Neural crest cell (in vitro differentiated cells): ENCODE measurements around the gene PTCH1. TPM values are rescaled to one million over a fixed set of nuclear protein-coding genes. Genes with fewer than 3 reads are reported as not detected.

Experiments used
- DNase-seq: peaks from one replicate; pipeline ENCODE4 v3.0.0; 2021; ENCODE audit warnings: low read depth, mixed read lengths, low spot score
- H3K27ac Mint-ChIP-seq: one replicate; pipeline ENCODE4 v1.8.0; 2021; ENCODE audit warnings: mild to moderate bottlenecking, mixed read lengths; ENCODE audit not compliant: unreplicated experiment
- H3K27me3 Mint-ChIP-seq: 2 replicates; pipeline ENCODE4 v1.8.0; 2021; ENCODE audit warnings: low read depth, mild to moderate bottlenecking, mixed read lengths
- H3K36me3 Mint-ChIP-seq: 2 replicates; pipeline ENCODE4 v1.8.0; 2021; ENCODE audit warnings: low read depth, mild to moderate bottlenecking, mixed read lengths
- H3K4me1 Mint-ChIP-seq: 2 replicates; pipeline ENCODE4 v1.8.0; 2021; ENCODE audit warnings: mixed read lengths
- H3K4me3 Mint-ChIP-seq: one replicate; pipeline ENCODE4 v1.8.0; 2021; ENCODE audit warnings: mild to moderate bottlenecking, mixed read lengths
- H3K9me3 Mint-ChIP-seq: 2 replicates; pipeline ENCODE4 v1.8.0; 2021; ENCODE audit warnings: mixed read lengths
- CTCF ChIP-seq: fragments of 200-600 bp; sonication (generic); conservative IDR thresholded peaks from 2 replicates; pipeline ENCODE4 v1.5.0; 2021; ENCODE audit warnings: antibody characterized with exemption, mild to moderate bottlenecking
- total RNA-seq: library from RNA; stranded (reverse); gene quantifications from 2 replicates; pipeline ENCODE4 v1.2.1, GENCODE V29; 2021

The PTCH1 gene
- total RNA-seq, 1 donor from 2014 or later = 75.6 TPM

GRCh38 chr9:95457769-95458168 lies 59.0 kb downstream of the PTCH1 start:
- H3K27me3 Mint-ChIP-seq = no peaks in the 10 kb centered on the region
- no peak for TF ChIP-seq CTCF
- H3K4me3 Mint-ChIP-seq = peak overlapping the region; percentile 17
- H3K36me3 Mint-ChIP-seq = peaks cover 56% of the 10 kb centered on the region
- no peak overlapping the region for H3K27ac Mint-ChIP-seq
- DNase-seq = no peak
- H3K4me1 Mint-ChIP-seq = peaks cover 60% of the 10 kb centered on the region
- H3K9me3 Mint-ChIP-seq = no peaks in the 10 kb centered on the region

GRCh38 chr9:95455714-95456113 lies 61.1 kb downstream of the PTCH1 start:
- Mint-ChIP-seq H3K36me3 (peaks cover 58% of the 10 kb centered on the region), H3K27me3 (no peaks in the 10 kb centered on the region)
- TF ChIP-seq CTCF = no peak

GRCh38 chr9:95452176-95452575 lies 64.6 kb downstream of the PTCH1 start:
- peak overlapping the region; percentile 17 for H3K27ac Mint-ChIP-seq
- H3K27me3 Mint-ChIP-seq = no peaks in the 10 kb centered on the region
- H3K4me1 Mint-ChIP-seq = peaks cover 61% of the 10 kb centered on the region
- H3K9me3 Mint-ChIP-seq = no peaks in the 10 kb centered on the region
- TF ChIP-seq CTCF = no peak
- DNase-seq = no peak
- no peak overlapping the region for H3K4me3 Mint-ChIP-seq
- H3K36me3 Mint-ChIP-seq = peaks cover 51% of the 10 kb centered on the region

More at GRCh38 chr9:95455714-95456113, 61.1 kb downstream of the PTCH1 start:
- H3K27ac Mint-ChIP-seq = no peak overlapping the region
- no peaks in the 10 kb centered on the region for H3K9me3 Mint-ChIP-seq
- H3K4me3 Mint-ChIP-seq = no peak overlapping the region
- peaks cover 60% of the 10 kb centered on the region for H3K4me1 Mint-ChIP-seq
- DNase-seq = no peak

GRCh38 chr9:95451065-95451426 lies 65.7 kb downstream of the PTCH1 start:
- no peak for TF ChIP-seq CTCF
- Mint-ChIP-seq H3K4me3 (peak overlapping the region; percentile 82), H3K27me3 (no peaks in the 10 kb centered on the region), H3K9me3 (no peaks in the 10 kb centered on the region), H3K27ac (peak overlapping the region; percentile 24), H3K4me1 (peaks cover 55% of the 10 kb centered on the region), H3K36me3 (peaks cover 51% of the 10 kb centered on the region)
- no peak for DNase-seq

- H3K27ac Mint-ChIP-seq = peak overlapping the region; percentile 77
- H3K4me1 Mint-ChIP-seq = peaks cover 55% of the 10 kb centered on the region
- TF ChIP-seq CTCF = no peak
- H3K27me3 Mint-ChIP-seq = no peaks in the 10 kb centered on the region
- H3K36me3 Mint-ChIP-seq = peaks cover 49% of the 10 kb centered on the region
- DNase-seq = no peak
- H3K9me3 Mint-ChIP-seq = no peaks in the 10 kb centered on the region
- H3K4me3 Mint-ChIP-seq = peak overlapping the region; percentile 82
These were observed 66.4 kb downstream of the PTCH1 start for GRCh38 chr9:95450171-95451064.
